Breast epithelium (tissue), 3 donors: ENCODE measurements around the gene WBP2NL.

ENCODE experiments used
- POLR2A ChIP-seq: fragments of 450-650 bp; IDR thresholded peaks from one replicate; pipeline ENCODE4 v1.6.1; 2016; ENCODE audit warnings: antibody characterized with exemption, mild to moderate bottlenecking, moderate library complexity
- TF ChIP-seq, protein P1 (sequence below), 3 donors: fragments of 450-650 bp; IDR thresholded peaks; one replicate each; pipeline ENCODE4 v1.5.1; 2016 to 2017; ENCODE audit warnings: antibody characterized with exemption in 3 of 3, mild to moderate bottlenecking in 3 of 3, moderate library complexity in 3 of 3

DNA sequence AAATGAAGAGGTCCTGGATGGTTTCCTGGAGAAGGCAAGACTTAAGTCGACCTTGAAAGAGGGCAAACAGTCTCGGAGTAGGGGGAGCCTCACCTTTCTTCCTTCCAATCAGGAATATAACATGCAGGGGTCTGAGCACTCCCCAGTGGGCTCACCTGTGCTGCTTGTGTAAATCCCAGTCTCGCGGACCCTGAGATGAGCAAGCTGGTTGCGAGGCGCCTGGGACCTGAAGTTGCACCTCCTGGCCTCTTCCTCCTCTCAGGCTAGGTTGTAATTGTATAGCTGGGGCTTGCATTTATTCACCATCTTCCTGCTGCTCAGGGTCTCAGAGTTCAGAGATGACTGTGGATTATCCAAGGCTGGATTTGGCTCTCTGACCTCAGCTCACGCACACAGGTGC, 7.5 kb upstream of the WBP2NL start:
- no peak for TF ChIP-seq POLR2A
- TF ChIP-seq, protein P1, sequence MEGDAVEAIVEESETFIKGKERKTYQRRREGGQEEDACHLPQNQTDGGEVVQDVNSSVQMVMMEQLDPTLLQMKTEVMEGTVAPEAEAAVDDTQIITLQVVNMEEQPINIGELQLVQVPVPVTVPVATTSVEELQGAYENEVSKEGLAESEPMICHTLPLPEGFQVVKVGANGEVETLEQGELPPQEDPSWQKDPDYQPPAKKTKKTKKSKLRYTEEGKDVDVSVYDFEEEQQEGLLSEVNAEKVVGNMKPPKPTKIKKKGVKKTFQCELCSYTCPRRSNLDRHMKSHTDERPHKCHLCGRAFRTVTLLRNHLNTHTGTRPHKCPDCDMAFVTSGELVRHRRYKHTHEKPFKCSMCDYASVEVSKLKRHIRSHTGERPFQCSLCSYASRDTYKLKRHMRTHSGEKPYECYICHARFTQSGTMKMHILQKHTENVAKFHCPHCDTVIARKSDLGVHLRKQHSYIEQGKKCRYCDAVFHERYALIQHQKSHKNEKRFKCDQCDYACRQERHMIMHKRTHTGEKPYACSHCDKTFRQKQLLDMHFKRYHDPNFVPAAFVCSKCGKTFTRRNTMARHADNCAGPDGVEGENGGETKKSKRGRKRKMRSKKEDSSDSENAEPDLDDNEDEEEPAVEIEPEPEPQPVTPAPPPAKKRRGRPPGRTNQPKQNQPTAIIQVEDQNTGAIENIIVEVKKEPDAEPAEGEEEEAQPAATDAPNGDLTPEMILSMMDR (IDR thresholded peaks at IDR 0.05): no peak
